ENCODE measurements around the gene DDX4.

The DDX4 gene

DNA sequence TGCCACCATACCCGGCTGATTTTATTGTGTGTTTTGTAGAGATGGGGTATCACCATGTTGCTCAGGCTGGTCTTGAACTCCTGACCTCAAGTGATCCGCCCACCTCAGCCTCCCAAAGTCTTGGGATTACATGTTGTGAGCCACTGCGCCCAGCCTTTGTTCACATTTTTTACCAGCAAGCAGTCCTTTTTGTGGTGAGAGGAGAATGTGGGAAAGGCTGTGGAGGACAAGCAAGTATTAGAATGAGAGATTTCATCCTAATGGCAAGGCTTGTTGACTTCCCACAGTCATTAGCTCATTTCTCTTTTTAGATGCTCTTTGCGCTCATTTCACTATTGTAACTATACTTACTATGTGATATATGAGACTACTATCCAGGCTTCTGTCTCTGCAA lies 119.4 kb downstream of the DDX4 start:
- peaks cover 9% of the 10 kb centered on the region for H3K9me3 ChIP-seq (ENCODE audit: insufficient read depth, low read depth, low read length)
- no peaks in the 10 kb centered on the region for H3K4me1 ChIP-seq (ENCODE audit: insufficient read depth, low read length)
- no peak overlapping the region for H3K27ac ChIP-seq (ENCODE audit: low read length)
- no peak overlapping the region for H3K4me3 ChIP-seq (ENCODE audit: low read length)
- no peak overlapping the region for H3K9ac ChIP-seq (ENCODE audit: low read depth, low read length)
- no peaks in the 10 kb centered on the region for H3K36me3 ChIP-seq (ENCODE audit: insufficient read depth, low read depth, low read length)
- H3K27me3 ChIP-seq (ENCODE audit: insufficient read depth, low read length): no peaks in the 10 kb centered on the region

DNA sequence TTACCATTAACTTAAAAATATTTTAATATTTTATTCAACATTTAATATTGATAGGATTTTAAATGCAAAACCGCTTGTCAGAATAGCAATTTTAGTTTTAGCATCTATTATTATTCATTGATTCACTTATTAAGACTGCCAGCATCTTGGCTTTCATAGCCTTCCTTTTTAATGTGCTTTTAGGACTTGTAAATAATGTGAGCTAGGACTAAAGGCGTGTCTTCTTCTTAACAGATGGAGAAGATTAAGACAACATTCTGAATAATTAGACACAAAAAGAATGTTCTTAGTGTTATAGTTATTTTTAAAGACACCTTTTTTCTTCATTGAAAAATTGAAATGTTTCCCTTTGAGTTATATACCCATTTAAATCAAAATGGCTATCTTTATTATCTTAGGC lies 120.2 kb downstream of the DDX4 start:
- Histone ChIP-seq H3K36me3 (ENCODE audit: insufficient read depth, low read depth, low read length) (no peaks in the 10 kb centered on the region), H3K4me1 (ENCODE audit: insufficient read depth, low read length) (no peaks in the 10 kb centered on the region)

DNA sequence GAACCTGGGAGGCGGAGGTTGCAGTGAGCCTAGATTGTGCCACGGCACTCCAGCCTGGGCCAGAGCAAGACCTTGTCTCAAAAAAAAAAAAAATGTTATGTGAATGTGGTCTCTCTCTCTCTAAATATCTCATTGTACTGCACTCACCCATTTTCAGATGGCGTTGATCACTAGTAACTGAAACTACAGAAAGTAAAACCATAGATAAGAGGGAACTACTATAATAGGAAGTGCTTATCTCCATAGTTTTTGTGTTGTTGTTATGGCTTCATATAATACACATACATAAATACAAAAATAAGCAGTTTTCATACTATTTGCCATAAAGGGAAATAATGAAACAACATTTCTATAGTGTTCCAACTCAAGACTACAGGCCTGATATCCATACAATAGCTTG lies 122.4 kb downstream of the DDX4 start:
- no peaks in the 10 kb centered on the region for H3K36me3 ChIP-seq (ENCODE audit: insufficient read depth, low read depth, low read length)
- H3K27me3 ChIP-seq (ENCODE audit: insufficient read depth, low read length): no peaks in the 10 kb centered on the region
- H3K4me3 ChIP-seq (ENCODE audit: low read length): no peak overlapping the region
- no peaks in the 10 kb centered on the region for H3K4me1 ChIP-seq (ENCODE audit: insufficient read depth, low read length)
- no peak overlapping the region for H3K27ac ChIP-seq (ENCODE audit: low read length)
- no peak overlapping the region for H3K9ac ChIP-seq (ENCODE audit: low read depth, low read length)
- peaks cover 9% of the 10 kb centered on the region for H3K9me3 ChIP-seq (ENCODE audit: insufficient read depth, low read depth, low read length)

More for the DNA sequence above, 120.2 kb downstream of the DDX4 start:
- H3K9me3 ChIP-seq (ENCODE audit: insufficient read depth, low read depth, low read length): peaks cover 9% of the 10 kb centered on the region
- no peak overlapping the region for H3K4me3 ChIP-seq (ENCODE audit: low read length)
- H3K27ac ChIP-seq (ENCODE audit: low read length): no peak overlapping the region
- H3K9ac ChIP-seq (ENCODE audit: low read depth, low read length): no peak overlapping the region
- no peaks in the 10 kb centered on the region for H3K27me3 ChIP-seq (ENCODE audit: insufficient read depth, low read length)

DNA sequence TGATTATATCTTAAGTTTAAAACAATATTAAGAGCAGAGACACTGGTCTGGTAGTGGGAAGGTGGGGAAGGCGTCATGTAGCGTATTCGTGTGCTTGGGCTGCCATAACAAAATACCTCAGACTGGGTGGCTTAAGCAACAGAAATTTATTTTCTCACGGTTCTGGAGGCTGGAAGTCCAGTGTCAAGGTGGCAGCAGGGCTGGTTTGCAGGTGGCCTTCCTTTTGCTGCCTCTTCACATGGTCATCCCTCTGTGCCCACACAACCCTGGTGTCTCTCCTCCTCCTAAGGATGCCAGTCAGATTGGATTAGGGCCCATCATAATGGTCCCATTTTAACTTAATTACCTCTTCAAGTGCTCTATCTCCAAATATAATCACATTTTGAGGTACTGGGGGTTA lies 122.8 kb downstream of the DDX4 start:
- Histone ChIP-seq H3K36me3 (ENCODE audit: insufficient read depth, low read depth, low read length) (no peaks in the 10 kb centered on the region), H3K27ac (ENCODE audit: low read length) (no peak overlapping the region), H3K9ac (ENCODE audit: low read depth, low read length) (no peak overlapping the region), H3K4me1 (ENCODE audit: insufficient read depth, low read length) (no peaks in the 10 kb centered on the region), H3K4me3 (ENCODE audit: low read length) (no peak overlapping the region), H3K9me3 (ENCODE audit: insufficient read depth, low read depth, low read length) (peaks cover 9% of the 10 kb centered on the region), H3K27me3 (ENCODE audit: insufficient read depth, low read length) (no peaks in the 10 kb centered on the region)

DNA sequence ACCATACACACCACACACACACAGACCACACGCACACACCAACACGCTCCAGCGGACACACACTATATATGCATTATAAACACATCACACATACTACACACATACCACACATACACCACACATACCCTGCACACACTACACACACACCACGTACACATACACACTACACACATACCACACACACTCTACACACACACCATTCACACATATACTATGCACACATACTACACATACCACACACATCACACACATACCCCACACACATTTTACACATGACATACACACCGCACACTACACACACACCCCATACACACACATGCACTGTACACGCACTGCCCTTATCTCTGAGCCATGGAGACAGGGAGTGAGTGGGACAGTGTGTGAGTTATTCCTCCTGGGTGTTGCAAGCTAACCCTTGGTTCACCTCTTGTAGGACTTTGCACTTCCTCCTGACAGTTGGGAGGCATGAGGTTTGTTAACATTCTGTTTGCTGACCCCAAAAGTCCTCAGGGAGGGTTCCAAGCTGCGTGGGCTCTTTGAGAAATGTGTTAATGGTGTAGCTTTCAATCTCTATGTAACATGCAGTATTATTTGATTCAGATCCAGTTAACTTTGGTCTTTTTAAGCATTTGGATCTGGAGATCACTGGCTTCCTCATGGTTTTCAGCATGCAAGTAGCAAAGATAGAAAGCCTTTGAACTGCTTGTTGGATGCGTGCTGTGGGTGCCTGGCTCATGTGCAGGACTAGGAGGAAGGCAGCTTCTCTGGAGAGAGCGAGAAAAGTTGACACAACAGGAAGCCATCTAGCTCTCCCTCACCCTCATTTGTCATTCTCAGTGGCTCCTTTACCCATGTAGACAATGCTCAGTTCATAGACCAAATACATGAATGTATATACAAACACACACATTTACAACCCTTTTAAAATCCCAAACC lies 127.0 kb downstream of the DDX4 start:
- H3K4me1 ChIP-seq (ENCODE audit: insufficient read depth, low read length): no peaks in the 10 kb centered on the region
- peaks cover 9% of the 10 kb centered on the region for H3K9me3 ChIP-seq (ENCODE audit: insufficient read depth, low read depth, low read length)
- H3K27me3 ChIP-seq (ENCODE audit: insufficient read depth, low read length): no peaks in the 10 kb centered on the region
- no peaks in the 10 kb centered on the region for H3K36me3 ChIP-seq (ENCODE audit: insufficient read depth, low read depth, low read length)
- no peak overlapping the region for H3K27ac ChIP-seq (ENCODE audit: low read length)
- no peak overlapping the region for H3K9ac ChIP-seq (ENCODE audit: low read depth, low read length)
- H3K4me3 ChIP-seq (ENCODE audit: low read length): no peak overlapping the region

DNA sequence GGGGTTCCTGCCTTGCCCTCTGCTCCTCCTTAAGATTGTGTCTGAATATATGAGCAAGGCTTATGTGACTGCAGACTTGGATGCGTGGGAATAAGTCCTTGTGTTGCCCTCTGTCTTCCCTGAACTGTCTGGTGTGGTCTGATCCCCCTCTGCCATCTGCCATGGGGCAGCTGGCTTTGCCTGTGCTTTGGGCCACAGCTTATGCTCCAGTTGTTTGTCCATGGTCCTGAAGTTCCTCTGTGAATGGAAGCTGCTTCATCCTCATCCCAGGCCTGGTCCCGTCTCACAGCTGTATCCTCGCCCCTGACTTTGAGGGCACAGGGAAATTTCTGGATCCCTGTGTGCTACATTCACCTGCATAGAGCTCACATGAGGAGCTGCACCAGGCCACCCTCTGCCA lies 128.0 kb downstream of the DDX4 start:
- no peaks in the 10 kb centered on the region for H3K36me3 ChIP-seq (ENCODE audit: insufficient read depth, low read depth, low read length)
- H3K27ac ChIP-seq (ENCODE audit: low read length): no peak overlapping the region
- no peak overlapping the region for H3K4me3 ChIP-seq (ENCODE audit: low read length)
- H3K27me3 ChIP-seq (ENCODE audit: insufficient read depth, low read length): no peaks in the 10 kb centered on the region
- H3K9ac ChIP-seq (ENCODE audit: low read depth, low read length): no peak overlapping the region
- H3K4me1 ChIP-seq (ENCODE audit: insufficient read depth, low read length): no peaks in the 10 kb centered on the region
- peaks cover 7% of the 10 kb centered on the region for H3K9me3 ChIP-seq (ENCODE audit: insufficient read depth, low read depth, low read length)

DNA sequence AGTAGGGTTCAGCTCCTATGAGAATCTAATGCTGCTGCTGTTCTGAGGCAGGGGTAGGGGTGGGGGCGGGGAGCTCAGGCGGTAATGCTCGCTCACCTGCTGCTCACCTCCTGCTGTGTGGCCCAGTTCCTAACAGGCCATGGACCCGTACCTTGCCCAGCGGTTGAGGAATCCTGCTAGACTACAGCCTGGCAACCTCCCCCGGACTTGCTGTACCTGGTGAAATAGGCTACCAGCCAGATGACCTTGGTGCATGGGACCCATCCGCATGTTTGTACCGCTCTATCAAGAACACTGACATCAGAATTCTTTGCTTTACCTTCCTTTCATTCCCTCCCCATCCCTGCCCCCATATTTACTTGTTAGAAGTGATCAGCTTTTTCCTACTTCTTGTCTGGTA lies 128.6 kb downstream of the DDX4 start:
- Histone ChIP-seq H3K36me3 (ENCODE audit: insufficient read depth, low read depth, low read length) (no peaks in the 10 kb centered on the region), H3K9me3 (ENCODE audit: insufficient read depth, low read depth, low read length) (0 out of 2 replicates have a peak, but pooled peaks cover under 1% of the 10 kb centered on the region), H3K4me3 (ENCODE audit: low read length) (no peak overlapping the region), H3K9ac (ENCODE audit: low read depth, low read length) (no peak overlapping the region), H3K27me3 (ENCODE audit: insufficient read depth, low read length) (no peaks in the 10 kb centered on the region), H3K27ac (ENCODE audit: low read length) (no peak overlapping the region), H3K4me1 (ENCODE audit: insufficient read depth, low read length) (no peaks in the 10 kb centered on the region)

Measured in iPS-20b (cell line).